Subcutaneous adipose tissue (tissue), 4 donors: ENCODE results near the gene LNX2. TPM values are rescaled to one million over a fixed set of nuclear protein-coding genes. Genes with fewer than 3 reads are reported as not detected.

Source experiments
- total RNA-seq, 4 donors: library from RNA; depleted of rRNA; stranded (reverse); fragments of >200 nt; gene quantifications; one replicate each; pipeline ENCODE4 v1.1.0, GENCODE V29; 2016
- TF ChIP-seq, protein P1 (sequence below): fragments of 450-650 bp; IDR thresholded peaks from one replicate; pipeline ENCODE4 v1.5.1; 2016; ENCODE audit warnings: low read depth, mild to moderate bottlenecking, control low read depth, antibody characterized with exemption, moderate library complexity

LNX2 gene
- total RNA-seq, 4 donors from 2014 or later = 4.7 to 10.7 (median 7.3) TPM

- TF ChIP-seq, protein P1, sequence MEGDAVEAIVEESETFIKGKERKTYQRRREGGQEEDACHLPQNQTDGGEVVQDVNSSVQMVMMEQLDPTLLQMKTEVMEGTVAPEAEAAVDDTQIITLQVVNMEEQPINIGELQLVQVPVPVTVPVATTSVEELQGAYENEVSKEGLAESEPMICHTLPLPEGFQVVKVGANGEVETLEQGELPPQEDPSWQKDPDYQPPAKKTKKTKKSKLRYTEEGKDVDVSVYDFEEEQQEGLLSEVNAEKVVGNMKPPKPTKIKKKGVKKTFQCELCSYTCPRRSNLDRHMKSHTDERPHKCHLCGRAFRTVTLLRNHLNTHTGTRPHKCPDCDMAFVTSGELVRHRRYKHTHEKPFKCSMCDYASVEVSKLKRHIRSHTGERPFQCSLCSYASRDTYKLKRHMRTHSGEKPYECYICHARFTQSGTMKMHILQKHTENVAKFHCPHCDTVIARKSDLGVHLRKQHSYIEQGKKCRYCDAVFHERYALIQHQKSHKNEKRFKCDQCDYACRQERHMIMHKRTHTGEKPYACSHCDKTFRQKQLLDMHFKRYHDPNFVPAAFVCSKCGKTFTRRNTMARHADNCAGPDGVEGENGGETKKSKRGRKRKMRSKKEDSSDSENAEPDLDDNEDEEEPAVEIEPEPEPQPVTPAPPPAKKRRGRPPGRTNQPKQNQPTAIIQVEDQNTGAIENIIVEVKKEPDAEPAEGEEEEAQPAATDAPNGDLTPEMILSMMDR = no peak
These were observed 40.7 kb upstream of the LNX2 start for GRCh38 chr13:27661017-27661416.

GRCh38 chr13:27660511-27660910 is 40.2 kb upstream of the LNX2 start:
- TF ChIP-seq, protein P1 = no peak

GRCh38 chr13:27659145-27659865 is 39.0 kb upstream of the LNX2 start:
- TF ChIP-seq, protein P1 = no peak

- TF ChIP-seq, protein P1 = no peak
These were observed 38.2 kb upstream of the LNX2 start for GRCh38 chr13:27658546-27658945.

DNA sequence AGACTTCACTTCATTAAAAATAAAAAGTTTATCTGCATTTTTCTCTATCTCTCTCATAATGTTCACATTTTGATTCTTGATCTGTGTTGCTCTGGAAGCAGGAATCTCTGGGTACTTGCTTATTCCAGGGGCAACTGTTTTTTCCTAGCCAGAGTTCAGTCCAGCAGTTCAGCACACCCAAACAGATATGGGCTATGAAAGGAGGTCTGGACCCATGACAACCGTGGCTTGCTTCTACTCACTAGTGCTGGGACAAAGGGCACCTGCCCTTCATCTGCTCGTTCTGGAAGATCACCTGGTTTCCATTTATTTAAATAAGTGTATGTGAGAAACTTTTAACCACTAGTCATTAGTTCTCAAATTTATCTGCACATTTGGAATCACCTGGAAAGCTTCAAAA is 37.4 kb upstream of the LNX2 start:
- TF ChIP-seq, protein P1 = no peak

DNA sequence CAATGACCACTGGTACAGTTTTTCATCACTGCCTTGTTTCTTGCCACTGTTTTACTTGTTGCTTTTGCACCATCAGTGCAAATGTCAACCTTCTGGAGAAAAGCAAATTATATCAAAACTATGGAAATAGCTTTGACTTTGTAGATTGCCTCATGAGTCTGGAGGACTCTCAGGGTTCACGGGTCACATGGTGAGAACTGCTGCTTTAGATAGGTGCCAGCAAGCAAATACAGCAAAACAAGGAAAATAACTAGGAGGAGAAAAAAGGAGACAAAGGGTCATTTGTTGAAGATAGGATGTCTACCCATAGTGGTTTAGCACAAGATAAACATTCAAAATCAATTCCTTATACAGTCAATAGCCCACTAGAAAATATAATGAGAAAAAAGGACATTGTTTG is 34.5 kb upstream of the LNX2 start:
- TF ChIP-seq, protein P1 = no peak

GRCh38 chr13:27654059-27654458 is 33.7 kb upstream of the LNX2 start:
- TF ChIP-seq, protein P1 = no peak
